Measurements from ENCODE around the gene KBTBD8.

Gene KBTBD8

DNA sequence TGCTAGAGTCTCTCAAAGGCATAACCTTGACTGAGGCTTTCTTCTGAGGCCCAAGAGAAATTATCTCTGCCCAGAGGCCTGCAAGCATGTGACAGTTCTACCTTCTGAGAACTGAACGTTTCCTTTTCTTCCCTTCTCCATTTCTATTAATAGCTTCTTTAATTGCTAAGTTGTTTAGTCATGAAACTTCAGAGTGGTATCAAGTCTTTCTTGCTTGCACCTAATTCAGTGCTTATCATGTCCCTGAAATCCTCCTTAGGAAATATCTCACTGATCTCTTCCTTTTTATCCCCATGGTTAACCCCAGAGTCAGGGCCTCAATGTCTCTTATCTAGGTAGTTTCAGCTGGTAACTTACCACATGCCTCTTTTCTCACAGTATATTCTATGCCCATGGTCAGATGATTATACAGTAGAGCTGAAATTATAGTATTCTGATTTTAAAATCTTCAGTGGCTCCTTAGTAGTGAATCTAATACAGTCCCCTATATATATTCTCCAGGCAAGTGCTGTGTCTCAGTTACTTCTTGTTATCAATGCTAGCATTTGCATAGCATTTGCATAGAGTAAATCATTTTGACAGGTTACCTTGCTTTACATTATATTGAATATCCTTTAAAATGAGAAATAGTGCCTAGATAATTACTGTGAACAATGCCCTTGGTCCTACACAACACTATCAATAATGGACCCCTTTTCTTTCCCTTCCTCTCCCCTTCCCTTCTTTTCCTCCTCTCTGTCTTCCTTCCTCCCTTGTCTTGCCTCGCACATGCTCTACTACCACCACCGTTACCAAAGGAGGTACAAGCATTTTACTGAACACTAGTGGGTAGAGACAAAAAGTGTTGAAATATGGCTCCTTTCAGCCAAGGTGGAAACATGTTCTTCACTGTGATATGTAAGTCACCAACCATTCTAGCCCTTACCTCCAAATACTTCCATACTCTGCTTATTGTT lies 33.0 kb downstream of the KBTBD8 start:
- H3K27ac ChIP-seq: no peak overlapping the region

GRCh38 chr3:67031986-67032385 lies 33.9 kb downstream of the KBTBD8 start:
- H3K27ac ChIP-seq: no peak overlapping the region
- no peak for DNase-seq (ENCODE audit: low read depth, low spot score)

More for the DNA sequence above, 33.0 kb downstream of the KBTBD8 start:
- DNase-seq (ENCODE audit: low read depth, low spot score): no peak

DNA sequence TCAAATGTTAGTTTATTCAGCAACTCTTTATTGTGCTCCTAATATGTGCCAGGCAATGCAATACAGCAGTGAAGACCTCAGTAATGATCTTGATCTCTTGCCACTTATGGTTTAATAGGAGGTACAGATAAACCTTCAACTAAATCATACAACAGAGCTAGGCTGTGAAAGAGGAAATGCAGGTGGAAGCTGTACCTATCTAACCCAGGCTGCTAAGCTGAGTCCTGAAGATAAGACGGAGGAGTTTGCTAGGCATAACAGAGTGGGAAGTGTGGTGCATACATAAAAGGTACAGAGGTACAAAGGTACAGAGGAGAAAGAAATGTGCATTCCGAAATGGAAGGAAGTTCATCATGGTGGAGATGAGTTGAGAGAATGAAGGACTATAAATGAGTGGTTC lies 35.0 kb downstream of the KBTBD8 start:
- DNase-seq (ENCODE audit: low read depth, low spot score): no peak
- no peak overlapping the region for H3K27ac ChIP-seq

- no peak for DNase-seq (ENCODE audit: low read depth, low spot score)
- no peak overlapping the region for H3K27ac ChIP-seq
Observed at GRCh38 chr3:67034371-67034770, 36.3 kb downstream of the KBTBD8 start.

DNA sequence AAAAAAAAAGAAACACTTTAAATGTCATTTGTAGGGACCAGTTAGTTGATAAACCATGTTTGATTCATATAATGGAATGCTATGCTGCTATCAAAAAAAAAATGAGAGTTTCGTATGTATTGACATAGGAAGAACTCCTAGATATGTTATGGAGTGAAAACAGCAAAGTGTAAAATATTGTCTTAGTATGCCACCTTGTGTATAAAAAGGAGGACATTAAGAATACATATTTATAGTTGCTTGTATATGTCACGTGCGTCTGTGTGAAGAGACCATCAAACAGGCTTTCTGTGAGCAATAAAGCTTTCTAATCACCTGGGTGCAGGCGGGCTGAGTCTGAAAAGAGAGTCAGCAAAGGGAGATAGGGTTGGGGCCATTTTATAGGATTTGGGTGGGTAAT lies 39.5 kb downstream of the KBTBD8 start:
- no peak for DNase-seq (ENCODE audit: low read depth, low spot score)
- H3K27ac ChIP-seq: no peak overlapping the region

- H3K27ac ChIP-seq: no peak overlapping the region
- DNase-seq (ENCODE audit: low read depth, low spot score): no peak
Observed at GRCh38 chr3:67044295-67044694, 46.2 kb downstream of the KBTBD8 start.

DNA sequence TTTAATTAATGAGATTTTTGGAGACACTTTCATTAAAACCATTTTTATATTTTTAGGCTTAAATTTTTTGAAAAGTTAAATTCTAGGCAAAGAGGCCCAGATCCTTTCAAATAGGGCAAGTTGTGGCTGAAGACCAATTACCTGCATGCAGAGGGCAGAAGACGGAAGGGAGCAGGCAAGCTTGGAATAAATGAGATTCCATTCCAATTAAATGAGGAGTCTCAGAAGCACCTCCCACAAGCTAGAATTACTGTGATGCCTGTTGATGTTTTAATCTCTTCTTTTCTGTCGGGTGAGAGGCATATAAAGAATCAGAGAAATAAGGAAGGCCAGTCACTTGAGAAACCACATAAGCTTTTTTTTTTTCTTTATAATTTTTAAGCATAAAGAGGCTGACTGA lies 46.8 kb downstream of the KBTBD8 start:
- no peak overlapping the region for H3K27ac ChIP-seq
- DNase-seq (ENCODE audit: low read depth, low spot score): no peak

DNA sequence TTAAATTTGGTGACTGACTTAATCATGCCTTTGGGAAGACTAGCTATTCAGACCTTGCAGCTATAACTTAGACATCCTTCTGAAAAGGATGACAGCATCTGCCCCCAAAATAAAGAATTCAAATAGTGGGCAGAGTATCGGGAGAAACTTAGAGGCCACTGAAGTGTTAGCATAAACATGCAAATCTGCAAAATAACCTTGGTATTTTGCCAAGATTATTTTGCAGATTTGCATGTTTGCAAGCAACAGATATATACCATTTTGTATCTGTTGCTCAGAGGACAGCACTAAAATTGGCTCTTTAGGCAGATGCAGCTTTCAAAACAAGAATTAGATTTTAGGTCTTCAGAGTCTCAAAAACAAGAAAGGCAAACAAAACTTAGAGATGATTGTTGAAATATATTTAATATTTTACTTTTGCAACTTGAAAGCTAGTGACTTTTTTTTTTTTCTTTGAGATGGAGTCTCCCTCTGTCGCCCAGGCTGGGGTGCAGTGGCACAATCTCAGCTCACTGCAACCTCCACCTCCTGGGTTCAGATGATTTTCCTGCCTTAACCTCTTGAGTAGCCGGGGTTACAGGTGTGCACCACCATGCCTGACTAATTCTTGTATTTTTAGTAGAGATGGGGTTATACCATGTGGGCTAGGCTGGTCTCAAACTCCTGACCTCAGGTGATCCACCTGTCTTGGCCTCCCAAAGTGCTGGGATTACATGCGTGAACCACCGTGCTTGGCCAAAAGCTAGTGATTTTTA lies 47.8 kb downstream of the KBTBD8 start:
- DNase-seq (ENCODE audit: low read depth, low spot score): no peak
- no peak overlapping the region for H3K27ac ChIP-seq

DNA sequence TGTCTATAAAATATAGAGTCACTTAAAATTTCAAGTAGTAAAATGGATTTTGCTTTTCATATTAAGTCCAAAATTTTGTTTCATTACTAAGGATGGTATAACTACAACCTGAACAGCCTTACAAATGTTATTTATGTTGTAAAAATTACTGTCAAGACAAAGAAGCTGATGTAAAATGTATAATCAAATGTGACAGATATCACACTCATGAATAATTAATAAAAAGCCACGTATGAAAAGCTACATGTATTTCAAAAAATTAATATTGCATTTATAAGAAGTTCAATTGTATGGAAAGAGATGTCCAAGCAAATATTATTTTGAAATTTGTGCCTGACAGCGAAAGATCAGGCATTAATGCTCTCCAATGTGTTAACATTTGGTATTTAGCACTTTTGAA lies 48.9 kb downstream of the KBTBD8 start:
- DNase-seq (ENCODE audit: low read depth, low spot score): no peak
- no peak overlapping the region for H3K27ac ChIP-seq

- H3K27ac ChIP-seq: no peak overlapping the region
- no peak for DNase-seq (ENCODE audit: low read depth, low spot score)
Observed at GRCh38 chr3:67048067-67048714, 50.1 kb downstream of the KBTBD8 start.

DNA sequence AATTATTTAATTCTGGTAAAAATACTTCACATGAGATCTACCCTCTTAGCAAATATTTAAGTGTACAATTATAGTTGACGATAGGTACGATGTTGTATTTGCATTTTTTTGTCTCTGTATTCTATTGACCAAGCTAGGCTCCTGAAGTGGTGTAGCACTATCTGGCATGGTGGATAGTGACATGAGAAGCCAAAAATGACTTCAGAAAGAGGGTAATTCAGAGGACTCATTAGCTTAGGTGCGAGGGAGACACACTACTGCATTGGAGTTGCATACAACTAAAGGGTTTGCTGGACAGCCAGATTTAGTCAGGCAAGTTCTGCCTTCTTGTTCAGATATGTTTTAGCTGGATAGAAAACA lies 50.6 kb downstream of the KBTBD8 start:
- DNase-seq (ENCODE audit: low read depth, low spot score): no peak
- H3K27ac ChIP-seq: no peak overlapping the region

- no peak for DNase-seq (ENCODE audit: low read depth, low spot score)
- no peak overlapping the region for H3K27ac ChIP-seq
Observed at GRCh38 chr3:67059443-67059842, 61.3 kb downstream of the KBTBD8 start.
